Right cardiac atrium (tissue), 5 donors: ENCODE results near the gene ATP13A1. TPM values are rescaled to one million over a fixed set of nuclear protein-coding genes. Genes with fewer than 3 reads are reported as not detected.
"Not testable (repeated sequence)": the region's sequence is repeated elsewhere in the genome, so short reads cannot be mapped to it uniquely, and the experiment has no call there.

ENCODE experiments used
- ATAC-seq, 2 donors: fragments of 200-7000 bp; cut with Tn5 transposase; one replicate each; pipeline versions ENCODE4 v1.8.0 to v1.9.1; 2020; ENCODE audit warnings: moderate library complexity in 2 of 2, mild to moderate bottlenecking in 1 of 2
- DNase-seq, 3 donors: peaks; one replicate each; pipeline ENCODE4 v3.0.0-alpha.2; 2020
- H3K27ac ChIP-seq: one replicate; pipeline ENCODE4 v1.5.1; 2013; ENCODE audit warnings: mild to moderate bottlenecking, low read length, control low read depth, moderate library complexity
- H3K27me3 ChIP-seq: one replicate; pipeline ENCODE4 v1.6.1; 2013; ENCODE audit not compliant: control insufficient read depth, insufficient read depth
- H3K4me1 ChIP-seq: one replicate; pipeline ENCODE4 v1.6.1; 2013; ENCODE audit warnings: low read length; ENCODE audit not compliant: control insufficient read depth, insufficient read depth
- H3K4me3 ChIP-seq: one replicate; pipeline ENCODE4 v1.5.1; 2013; ENCODE audit warnings: low read length, control low read depth
- H3K9me3 ChIP-seq: one replicate; pipeline ENCODE4 v1.6.1; 2013; ENCODE audit warnings: low read length; ENCODE audit not compliant: control insufficient read depth
- WGBS: extraction: QIAGEN DNeasy Blood & Tissue Kit; methylation state at CpG from one replicate; pipeline ENCODE4 v1.1.7; 2013; 5-methylcytosine and 5-hydroxymethylcytosine counted together
- intact Hi-C, 4 donors: fragments of 100-400 bp; cut with DNase I; formaldehyde crosslinking; loops; one replicate each; pipeline versions ENCODE4 v1.11.0 to v1.14.0; 2022 to 2023
- polyA plus RNA-seq: library from polyadenylated mRNA; stranded (reverse); fragments of 200-250 nt; gene quantifications from one replicate; pipeline ENCODE4 v1.2.3, GENCODE V29; 2013
- total RNA-seq, 4 donors: library from RNA; stranded (reverse); fragmentation: NEBNext Ultra II Directional; extraction: Animal tissue kit (Norgen Biotek cat#: 25700); gene quantifications; one replicate each; pipeline ENCODE4 v1.2.1, GENCODE V29; 2021
- donor health status: healthy with polysubstance abuse.
- donor health status: DM: no; HTN: yes; CAD: no.
- donor health status: DM: no; HTN: no; CAD: no.
- donor health status: DM: no; HTN: yes; CAD: no; lungs with severe emphysema.
- donor health status: DM: yes; HTN: yes; CAD: no.

The ATP13A1 gene
- total and polyA plus RNA-seq, 5 donors: 16.7 to 28.0 (median 22.0) TPM

DNA sequence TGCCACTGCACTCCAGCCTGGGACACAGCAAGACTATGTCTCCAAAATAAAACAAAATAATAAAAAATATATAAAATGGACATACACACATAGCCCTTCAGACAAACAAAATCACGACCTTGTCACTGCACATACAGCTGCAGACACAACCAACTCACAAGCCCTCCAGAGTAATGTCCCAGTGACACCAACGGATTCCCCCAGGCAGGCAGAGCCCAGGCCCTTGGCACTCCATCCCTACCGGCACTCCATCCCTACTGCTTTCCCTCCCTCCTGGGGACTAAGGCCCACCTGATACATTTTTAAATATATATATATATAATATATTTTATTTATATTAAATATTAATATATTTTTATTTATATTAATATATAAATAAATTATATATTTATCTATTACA is 23.6 kb upstream of the ATP13A1 start:
- Histone ChIP-seq H3K9me3 (no peaks in the 10 kb centered on the region), H3K4me3 (no peak overlapping the region), H3K27me3 (no peaks in the 10 kb centered on the region), H3K4me1 (no peaks in the 10 kb centered on the region), H3K27ac (no peak overlapping the region)
- intact Hi-C loops: no loop called here
- over 99% methylated on average over 3 of the region's 3 CpGs for WGBS
- DNase-seq (no peak), ATAC-seq (no peak)

DNA sequence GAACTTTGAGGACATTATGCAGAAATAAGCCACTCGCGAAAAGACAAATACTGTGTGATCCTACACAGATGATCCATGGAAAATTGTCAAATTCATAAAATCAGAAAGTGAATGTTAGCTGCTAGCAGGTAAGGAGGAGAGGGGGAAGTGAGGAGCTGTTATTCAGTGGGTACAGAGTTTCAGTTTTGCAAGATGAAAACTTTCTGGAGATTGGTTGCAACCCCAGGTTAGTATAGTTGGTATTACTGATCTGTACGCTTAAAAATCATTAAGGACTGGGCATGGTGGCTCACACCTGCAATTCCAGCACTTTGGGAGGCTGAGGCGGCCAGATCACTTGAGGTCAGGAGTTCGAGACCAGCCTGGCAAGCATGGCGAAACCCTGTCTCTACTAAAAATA is 23.1 kb upstream of the ATP13A1 start:
- no peak overlapping the region for H3K27ac ChIP-seq
- ATAC-seq: no peak
- no peak for DNase-seq
- H3K4me3 ChIP-seq: no peak overlapping the region
- no peaks in the 10 kb centered on the region for H3K9me3 ChIP-seq
- H3K27me3 ChIP-seq: no peaks in the 10 kb centered on the region
- intact Hi-C loops: no loop called here
- 97% methylated on average over 6 of the region's 6 CpGs for WGBS
- no peaks in the 10 kb centered on the region for H3K4me1 ChIP-seq

GRCh38 chr19:19686119-19686518 is 22.6 kb upstream of the ATP13A1 start:
- DNase-seq, H3K9me3 ChIP-seq, H3K27me3 ChIP-seq, H3K4me3 ChIP-seq, H3K27ac ChIP-seq, H3K4me1 ChIP-seq, ATAC-seq, intact Hi-C loops: not testable (repeated sequence)
- WGBS: 98% methylated on average over 15 of the region's 15 CpGs

DNA sequence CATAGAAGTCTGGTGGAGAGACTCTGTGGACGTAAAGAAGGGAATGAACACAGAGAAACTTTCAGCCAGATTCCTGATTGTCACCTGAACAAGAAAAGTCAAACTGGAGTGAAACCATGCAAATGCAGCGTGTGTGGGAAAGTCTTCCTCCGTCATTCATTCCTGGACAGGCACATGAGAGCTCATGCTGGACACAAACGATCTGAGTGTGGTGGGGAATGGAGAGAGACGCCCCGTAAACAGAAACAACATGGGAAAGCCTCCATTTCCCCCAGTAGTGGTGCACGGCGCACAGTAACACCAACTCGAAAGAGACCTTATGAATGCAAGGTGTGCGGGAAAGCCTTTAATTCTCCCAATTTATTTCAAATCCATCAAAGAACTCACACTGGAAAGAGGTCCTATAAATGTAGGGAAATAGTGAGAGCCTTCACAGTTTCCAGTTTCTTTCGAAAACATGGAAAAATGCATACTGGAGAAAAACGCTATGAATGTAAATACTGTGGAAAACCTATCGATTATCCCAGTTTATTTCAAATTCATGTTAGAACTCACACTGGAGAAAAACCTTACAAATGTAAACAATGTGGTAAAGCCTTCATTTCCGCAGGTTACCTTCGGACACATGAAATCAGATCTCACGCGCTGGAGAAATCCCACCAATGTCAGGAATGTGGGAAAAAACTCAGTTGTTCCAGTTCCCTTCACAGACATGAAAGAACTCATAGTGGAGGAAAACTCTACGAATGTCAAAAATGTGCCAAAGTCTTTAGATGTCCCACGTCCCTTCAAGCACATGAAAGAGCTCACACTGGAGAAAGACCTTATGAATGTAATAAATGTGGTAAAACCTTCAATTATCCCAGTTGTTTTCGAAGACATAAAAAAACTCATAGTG is 15.9 kb upstream of the ATP13A1 start:
- H3K9me3 ChIP-seq: peaks cover 5% of the 10 kb centered on the region
- H3K4me1 ChIP-seq: no peaks in the 10 kb centered on the region
- ATAC-seq (no peak), DNase-seq (no peak)
- no peaks in the 10 kb centered on the region for H3K27me3 ChIP-seq
- intact Hi-C loops: no loop called here
- no peak overlapping the region for H3K4me3 ChIP-seq
- 97% methylated on average over 20 of the region's 20 CpGs for WGBS
- H3K27ac ChIP-seq: no peak overlapping the region

DNA sequence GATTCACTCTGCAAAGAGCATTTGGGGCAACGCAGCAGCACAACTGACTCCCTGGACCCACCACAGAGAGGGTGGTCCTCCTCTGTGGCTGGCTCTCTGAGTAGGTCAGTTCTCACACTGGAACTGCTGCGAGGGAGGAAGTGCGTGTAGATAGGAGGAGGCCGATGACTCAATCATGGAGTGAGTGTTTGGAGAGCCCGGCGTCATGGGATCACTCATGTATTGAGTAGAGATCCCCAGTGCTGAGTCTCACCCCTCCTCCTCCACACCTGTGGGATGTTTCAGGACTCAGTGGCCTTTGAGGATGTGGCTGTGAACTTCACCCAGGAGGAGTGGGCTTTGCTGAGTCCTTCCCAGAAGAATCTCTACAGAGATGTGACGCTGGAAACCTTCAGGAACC is 14.1 kb upstream of the ATP13A1 start:
- ATAC-seq: no peak
- H3K27me3 ChIP-seq: no peaks in the 10 kb centered on the region
- no peak overlapping the region for H3K27ac ChIP-seq
- 95% methylated on average over 7 of the region's 7 CpGs for WGBS
- no peak for DNase-seq
- peaks cover 5% of the 10 kb centered on the region for H3K9me3 ChIP-seq
- no peak overlapping the region for H3K4me3 ChIP-seq
- intact Hi-C loops: no loop called here
- H3K4me1 ChIP-seq: no peaks in the 10 kb centered on the region

GRCh38 chr19:19674315-19674714 is 10.8 kb upstream of the ATP13A1 start:
- ATAC-seq: no peak
- Histone ChIP-seq H3K9me3 (peaks cover 3% of the 10 kb centered on the region), H3K4me3 (no peak overlapping the region), H3K27me3 (no peaks in the 10 kb centered on the region), H3K4me1 (no peaks in the 10 kb centered on the region), H3K27ac (no peak overlapping the region)
- intact Hi-C loops: no loop called here
- 97% methylated on average over 6 of the region's 6 CpGs for WGBS
- DNase-seq: no peak

GRCh38 chr19:19672816-19673215 is 9.3 kb upstream of the ATP13A1 start:
- ATAC-seq (no peak), DNase-seq (no peak)
- no peaks in the 10 kb centered on the region for H3K4me1 ChIP-seq

DNA sequence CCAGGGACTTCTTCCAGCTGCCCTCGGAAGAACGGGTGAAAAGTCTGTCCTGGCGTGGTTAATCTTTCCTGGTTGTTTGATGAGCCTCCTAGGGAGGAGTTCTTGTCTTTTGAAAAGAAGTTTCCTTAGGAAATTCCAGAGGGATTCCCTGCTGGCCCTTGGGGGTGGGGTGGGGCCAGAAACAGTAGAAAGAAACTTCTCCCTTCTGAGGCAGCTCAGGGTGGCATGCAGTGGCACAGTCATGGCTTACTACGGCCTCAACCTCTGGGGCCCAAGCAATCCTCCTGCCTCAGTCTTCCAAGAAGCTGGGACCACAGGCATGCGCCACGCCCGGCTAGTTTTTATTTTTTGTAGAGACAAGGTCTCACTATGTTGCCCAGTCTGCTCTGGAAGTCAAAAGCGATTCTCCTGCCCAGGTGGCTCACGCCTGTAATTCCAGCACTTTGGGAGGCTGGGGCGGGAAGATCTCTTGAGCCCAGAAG is 6.6 kb upstream of the ATP13A1 start:
- ATAC-seq (no peak), DNase-seq (no peak)
- H3K4me3 ChIP-seq: no peak overlapping the region
- no peaks in the 10 kb centered on the region for H3K9me3 ChIP-seq
- H3K4me1 ChIP-seq: no peaks in the 10 kb centered on the region
- no peaks in the 10 kb centered on the region for H3K27me3 ChIP-seq
- intact Hi-C loops: no loop called here
- H3K27ac ChIP-seq: no peak overlapping the region
- WGBS: 77% methylated on average over 10 of the region's 10 CpGs

More at GRCh38 chr19:19672816-19673215, 9.3 kb upstream of the ATP13A1 start:
- no peak overlapping the region for H3K27ac ChIP-seq
- intact Hi-C loops: no loop called here
- no peak overlapping the region for H3K4me3 ChIP-seq
- H3K9me3 ChIP-seq: no peaks in the 10 kb centered on the region
- H3K27me3 ChIP-seq: no peaks in the 10 kb centered on the region
- WGBS: 92% methylated on average over 3 of the region's 3 CpGs

GRCh38 chr19:19668230-19669012 is 4.9 kb upstream of the ATP13A1 start, which contains the start of gene ZNF101:
Gene ZNF101, plus strand, starts transcription at chr19:19668839. Its CDS starts 125 bp downstream, at chr19:19668964.
- intact Hi-C loops: no loop called here
- Histone ChIP-seq H3K4me1 (no peaks in the 10 kb centered on the region), H3K27me3 (no peaks in the 10 kb centered on the region), H3K27ac (peak within 1 kb of the TSS; percentile 54), H3K9me3 (no peaks in the 10 kb centered on the region), H3K4me3 (peak within 1 kb of the TSS; percentile 85)
- WGBS: 4% methylated on average over 36 of the region's 36 CpGs
- DNase-seq (peak; percentile 95 to 97 (median 97)), ATAC-seq (peak; percentile 88)

- H3K9me3 ChIP-seq, DNase-seq, H3K4me1 ChIP-seq, H3K4me3 ChIP-seq, ATAC-seq, intact Hi-C loops, H3K27ac ChIP-seq, H3K27me3 ChIP-seq: not testable (repeated sequence)
- WGBS: 98% methylated on average over 22 of the region's 22 CpGs
These were observed 2.0 kb upstream of the ATP13A1 start for GRCh38 chr19:19665420-19665948.

DNA sequence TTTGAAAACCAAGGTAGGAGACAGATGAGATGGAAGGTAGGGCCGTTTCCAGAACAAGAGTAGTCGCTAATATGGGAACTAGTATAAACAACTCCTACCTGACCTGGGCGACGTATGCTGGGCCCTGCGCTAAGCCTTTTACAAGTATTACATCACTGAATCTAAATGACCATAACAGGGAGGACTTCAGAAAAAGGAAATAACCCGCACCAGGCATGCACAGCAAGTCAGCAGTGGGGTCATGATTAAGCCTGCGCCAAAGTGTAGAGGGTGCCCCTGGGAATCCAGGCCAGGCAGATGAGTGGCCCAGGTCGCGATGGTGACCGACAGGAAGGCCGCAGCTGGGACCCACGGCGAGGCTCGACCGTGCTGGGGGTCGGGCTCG is 613 bp downstream of the ATP13A1 start:
- DNase-seq: no peak
- no peaks in the 10 kb centered on the region for H3K27me3 ChIP-seq
- peak overlapping the region; percentile 65 for H3K27ac ChIP-seq
- no peaks in the 10 kb centered on the region for H3K9me3 ChIP-seq
- peaks cover 2% of the 10 kb centered on the region for H3K4me1 ChIP-seq
- peak overlapping the region; percentile 86 for H3K4me3 ChIP-seq
- WGBS: 9% methylated on average over 17 of the region's 17 CpGs
- no peak for ATAC-seq
- intact Hi-C loops: no loop called here
